ENCODE measurements around the gene E2F6.

DNA sequence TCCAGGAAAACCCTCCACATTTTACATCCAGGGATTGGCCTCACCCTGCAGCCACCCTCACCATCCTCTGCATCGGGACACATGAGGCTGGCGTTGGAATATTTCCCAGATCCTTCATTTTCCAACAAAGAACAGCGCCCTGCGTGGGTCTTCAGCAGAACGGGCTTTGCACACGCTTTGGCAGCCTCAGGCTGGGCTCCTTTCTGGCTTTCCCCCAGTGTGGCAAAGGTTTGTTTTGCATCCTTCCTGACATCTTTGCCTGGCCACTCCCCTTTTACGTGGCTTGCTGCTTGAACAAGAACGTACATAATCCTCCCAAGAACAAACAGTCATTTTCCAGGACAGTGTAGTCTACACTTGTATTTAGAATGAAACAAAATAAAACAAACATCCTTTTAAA is 42.3 kb upstream of the E2F6 start:
- no peak for TF ChIP-seq GATA3 (IDR thresholded peaks at IDR 0.05; ENCODE audit: low read depth, low read length)
- no peak for TF ChIP-seq GATA2 (IDR thresholded peaks at IDR 0.05; ENCODE audit: low read depth, low read length)
